Ammon's horn (tissue), 1 donor: Measurements from ENCODE around the gene PGD.

Experiments used
- DNase-seq: peaks from one replicate; pipeline ENCODE4 v3.0.0-alpha.2; 2016; ENCODE audit warnings: low spot score

The PGD gene

DNA sequence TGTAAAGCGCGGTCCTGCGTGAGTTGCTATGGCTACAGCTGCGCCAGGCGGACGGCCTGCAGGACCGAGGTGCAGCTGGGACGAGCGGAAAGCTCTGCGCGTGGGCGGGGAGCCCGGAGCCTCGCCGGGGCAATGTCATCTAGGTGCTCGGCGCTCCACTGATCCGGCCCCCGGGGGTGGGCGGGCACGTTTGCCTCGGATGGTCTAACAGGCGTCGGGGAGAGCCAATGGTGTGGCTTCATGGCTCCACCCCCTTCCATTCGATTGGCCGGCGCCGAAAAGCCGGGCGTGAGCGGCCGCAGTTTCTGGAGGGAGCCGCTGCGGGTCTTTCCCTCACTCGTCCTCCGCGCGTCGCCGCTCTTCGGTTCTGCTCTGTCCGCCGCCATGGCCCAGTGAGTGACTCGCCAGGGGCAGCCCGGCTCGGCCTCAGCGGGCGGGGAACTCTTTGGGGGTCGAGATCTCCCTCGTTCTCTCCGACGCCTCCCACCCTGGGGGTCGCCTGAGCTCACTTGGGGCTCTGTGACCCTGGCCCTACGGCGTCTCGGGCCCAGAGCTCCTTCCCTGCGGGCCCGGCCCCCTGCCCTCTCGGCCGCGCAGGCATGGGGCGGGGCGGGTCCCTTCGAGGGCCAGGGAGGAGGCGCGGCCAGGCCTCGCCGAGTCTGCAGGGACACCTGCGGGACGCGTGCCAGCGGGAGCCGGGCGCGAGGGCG, at the start of gene PGD:
PGD (plus strand) TSS at position 331 of the 710 bp plus-strand sequence; CDS start at position 385, 54 bp downstream.
- DNase-seq: peak; percentile 98

DNA sequence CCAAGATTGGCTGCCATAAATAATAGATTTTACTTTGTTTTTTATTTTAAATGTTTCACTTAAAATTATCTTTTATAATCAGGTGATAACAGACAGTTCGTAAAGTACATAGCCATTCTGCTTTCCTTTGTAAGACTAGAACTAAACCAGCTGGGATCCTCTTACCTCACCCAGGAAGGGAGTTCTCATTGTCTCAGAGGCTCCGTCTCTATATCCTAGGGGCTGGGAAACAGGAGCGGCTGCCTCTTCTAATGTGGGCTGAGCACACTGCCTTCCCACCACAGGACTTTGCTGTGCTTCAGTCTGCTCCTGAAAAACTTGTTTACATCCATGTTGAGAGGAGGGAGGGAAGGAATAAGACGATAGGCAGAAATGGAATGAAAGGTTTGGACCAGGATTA, 45.6 kb upstream of the PGD start:
- no peak for DNase-seq

DNA sequence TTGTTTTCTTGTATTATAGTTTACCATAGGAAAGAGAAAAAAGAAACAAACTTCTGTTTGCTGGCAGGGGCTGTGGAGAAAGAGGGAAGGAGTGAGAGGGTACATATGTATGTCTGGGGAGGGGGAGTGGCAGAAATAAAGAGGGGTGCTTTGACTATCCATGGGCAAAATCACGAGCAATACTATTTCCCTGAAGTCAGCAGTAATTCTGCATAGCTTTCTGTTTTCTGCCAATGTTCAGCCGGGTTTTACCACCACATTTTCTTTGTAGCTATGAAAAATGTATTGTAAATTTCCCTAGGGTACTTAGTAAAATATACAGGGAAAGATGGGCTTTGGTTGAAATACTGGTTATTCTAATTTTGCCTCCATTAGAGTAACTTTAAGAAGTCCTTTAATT, 45.2 kb upstream of the PGD start:
- no peak for DNase-seq

DNA sequence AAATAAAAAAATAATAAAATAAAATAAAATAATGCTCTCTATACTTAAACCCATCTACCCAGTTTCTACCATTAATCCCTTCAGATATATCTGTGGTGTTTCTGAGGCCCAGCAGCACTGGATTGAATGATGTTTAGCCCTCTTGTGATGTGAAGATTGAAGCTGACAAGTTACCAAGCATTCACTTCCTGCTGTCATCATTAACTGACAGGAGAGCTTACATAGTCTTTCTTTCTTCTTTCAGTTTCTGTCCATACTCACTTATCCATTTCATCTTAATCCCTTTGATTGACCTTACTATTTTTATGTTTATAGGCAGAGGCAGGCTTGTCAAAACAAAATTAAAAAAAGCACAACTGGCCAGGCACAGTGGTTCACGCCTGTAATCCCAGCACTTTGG, 38.8 kb upstream of the PGD start:
- no peak for DNase-seq

DNA sequence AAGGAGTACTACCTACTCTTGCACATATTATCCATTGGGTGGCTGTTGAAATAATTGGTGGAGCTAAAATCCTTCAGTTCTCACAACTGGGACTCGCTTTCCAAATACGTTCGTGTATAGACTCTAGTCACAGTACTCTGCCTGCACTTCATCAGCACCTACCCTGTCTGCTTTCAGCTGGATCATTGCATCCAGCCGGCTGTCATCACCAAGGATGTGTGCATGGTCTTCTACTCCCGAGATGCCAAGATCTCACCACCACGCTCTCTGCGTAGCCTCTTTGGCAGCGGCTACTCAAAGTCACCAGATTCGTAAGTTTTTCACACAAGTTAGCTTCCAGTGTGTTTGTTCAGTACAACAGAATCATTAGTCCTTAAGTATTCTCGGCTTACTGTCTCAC, 37.3 kb upstream of the PGD start:
- DNase-seq: no peak

DNA sequence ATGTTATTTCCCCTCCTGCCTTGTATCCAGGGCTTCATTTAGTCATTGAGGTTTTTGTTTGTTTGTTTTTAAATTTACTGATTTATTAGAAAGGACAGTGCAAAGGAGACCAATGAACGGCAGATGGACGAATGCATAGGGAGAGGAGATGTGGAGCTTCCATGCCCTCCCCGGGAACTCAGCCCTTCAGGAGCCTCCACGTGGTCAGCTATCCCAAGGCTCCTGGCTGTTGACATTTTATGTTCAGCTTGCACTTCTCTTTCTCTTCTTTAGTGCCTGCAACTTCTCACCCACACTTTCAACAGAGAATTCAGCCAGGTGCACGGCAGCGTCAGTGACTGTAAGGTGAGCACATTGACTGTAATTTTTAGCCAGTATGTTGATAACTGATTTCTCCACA, 30.7 kb upstream of the PGD start:
- DNase-seq: no peak

DNA sequence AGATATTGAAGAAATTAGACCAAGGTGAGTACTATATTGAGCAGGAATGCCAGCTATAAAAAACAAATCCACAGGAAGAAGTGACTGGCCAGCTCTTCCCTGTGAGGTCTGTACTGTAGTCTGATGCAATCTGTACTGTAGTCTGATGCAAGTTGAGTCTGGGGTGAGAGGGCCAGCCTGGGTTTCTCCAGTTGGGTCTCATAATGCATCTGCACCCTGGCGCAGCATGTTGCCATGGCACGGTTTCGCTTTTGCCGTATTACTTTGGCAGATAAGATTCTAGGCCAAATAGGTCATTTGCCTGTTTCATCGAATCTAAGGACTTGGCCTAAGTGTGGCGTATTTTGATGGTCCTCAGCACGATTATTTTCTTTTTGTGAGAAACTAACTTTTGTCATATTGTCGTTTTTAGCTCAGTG, 24.4 kb upstream of the PGD start:
- no peak for DNase-seq

DNA sequence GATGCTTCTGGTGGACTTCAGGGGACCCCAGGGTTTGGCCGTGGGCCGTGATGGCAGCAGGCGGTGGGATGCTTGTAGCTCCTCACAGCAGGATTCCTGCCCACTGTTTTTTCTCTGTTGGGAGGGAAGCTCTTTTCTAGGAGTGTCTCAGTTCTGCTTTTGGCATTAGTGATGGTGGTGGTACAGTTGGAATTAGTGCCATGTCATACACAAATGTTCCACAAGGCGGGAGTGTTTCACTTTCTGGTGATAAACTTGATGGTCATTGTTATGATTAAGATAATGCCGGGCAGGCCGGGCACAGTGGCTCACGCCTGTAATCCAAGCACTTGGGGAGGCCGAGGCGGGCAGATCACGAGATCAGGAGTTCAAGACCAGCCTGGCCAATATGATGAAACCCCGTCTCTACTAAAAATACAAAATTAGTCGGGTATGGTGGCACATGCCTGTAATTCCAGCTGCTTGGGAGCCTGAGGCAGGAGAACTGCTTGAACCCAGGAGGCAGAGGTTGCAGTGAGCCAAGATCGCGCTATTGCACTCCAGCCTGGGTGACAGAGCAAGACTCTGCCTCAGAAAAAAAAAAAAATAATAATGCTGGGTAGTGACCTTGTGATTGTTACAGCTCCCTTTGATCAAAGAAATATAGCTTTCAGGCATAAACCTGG, 21.4 kb upstream of the PGD start:
- DNase-seq: peak; percentile 79

DNA sequence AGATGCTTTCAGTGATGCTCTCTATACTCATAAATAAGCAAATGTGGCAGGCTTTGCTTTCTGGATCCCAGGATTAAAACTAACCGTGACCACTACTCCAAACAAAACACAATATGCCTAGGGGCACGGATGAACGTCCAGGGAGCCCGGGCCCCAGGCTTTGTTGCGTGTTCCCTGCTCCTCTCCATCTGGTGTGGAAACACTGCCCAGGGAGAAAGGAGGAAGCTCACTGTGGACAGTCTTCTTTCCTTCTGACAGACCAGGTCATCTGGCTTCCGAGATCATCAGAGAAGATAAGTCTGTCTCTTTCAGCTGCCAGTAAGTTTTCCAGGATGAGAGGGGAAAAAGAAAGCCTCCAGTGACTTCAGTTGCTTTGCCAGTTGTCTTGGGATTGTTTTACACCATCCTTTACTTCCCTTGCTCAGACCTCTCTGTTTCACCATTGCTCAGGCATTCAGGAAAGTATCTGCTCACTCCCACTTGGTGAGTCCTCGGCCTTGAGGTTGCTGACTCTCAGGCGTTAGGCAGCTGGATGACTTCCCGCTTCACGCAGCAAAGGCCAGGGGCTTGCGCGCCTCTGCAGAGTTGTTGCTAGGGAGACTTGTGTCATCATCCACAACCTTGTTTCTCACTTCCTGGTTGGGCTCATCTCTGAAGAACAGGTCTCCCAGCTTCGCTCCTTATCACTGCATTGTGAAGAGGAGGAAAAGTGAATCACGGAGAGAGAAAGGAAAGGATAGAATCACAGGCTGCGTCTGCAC, 20.6 kb upstream of the PGD start:
- DNase-seq: peak; percentile 61

DNA sequence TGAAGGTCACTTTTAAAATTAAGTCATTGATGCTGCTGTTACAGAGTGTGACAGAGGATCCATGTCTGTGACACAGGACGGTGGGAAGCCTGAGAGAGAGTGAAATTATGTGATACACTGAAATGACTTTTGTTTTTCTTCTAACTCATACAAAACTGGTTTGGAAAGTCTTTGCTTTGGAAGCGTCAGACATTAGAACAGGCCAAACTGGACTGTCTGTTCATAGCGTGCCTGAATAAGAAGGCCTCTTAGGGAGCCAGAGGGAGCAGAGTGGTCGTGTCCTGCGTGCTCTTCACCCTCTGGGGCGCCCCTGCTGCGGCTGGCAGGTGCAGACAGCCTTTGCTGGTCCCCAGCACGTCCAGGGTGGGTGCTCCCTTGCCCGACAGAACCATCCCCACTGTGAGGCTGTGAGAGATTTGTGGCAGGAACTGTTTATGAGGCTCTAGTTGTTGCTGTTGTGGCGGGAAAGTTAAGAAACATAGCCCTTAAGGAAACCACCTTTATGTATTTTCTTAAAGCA, 19.7 kb upstream of the PGD start:
- DNase-seq: no peak

DNA sequence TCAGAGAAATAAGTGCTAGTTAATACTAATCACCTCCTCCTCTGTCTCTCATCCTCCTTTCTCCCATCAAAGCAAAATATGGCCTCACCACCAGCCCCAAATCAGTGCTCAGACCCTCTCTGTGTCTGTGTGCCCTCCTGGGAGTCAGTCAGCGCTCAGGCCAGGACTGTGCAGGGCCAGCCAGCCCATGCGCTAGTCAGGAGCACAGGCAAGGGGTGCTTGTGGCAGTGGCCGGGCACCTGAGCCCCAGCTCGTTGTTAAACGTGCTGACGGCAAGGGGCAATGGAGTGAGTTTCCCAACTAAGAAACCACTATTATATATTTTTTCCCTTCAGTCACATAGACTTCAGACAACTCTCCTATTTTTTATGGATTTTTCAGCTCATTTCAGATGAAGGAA, 19.2 kb upstream of the PGD start:
- no peak for DNase-seq

DNA sequence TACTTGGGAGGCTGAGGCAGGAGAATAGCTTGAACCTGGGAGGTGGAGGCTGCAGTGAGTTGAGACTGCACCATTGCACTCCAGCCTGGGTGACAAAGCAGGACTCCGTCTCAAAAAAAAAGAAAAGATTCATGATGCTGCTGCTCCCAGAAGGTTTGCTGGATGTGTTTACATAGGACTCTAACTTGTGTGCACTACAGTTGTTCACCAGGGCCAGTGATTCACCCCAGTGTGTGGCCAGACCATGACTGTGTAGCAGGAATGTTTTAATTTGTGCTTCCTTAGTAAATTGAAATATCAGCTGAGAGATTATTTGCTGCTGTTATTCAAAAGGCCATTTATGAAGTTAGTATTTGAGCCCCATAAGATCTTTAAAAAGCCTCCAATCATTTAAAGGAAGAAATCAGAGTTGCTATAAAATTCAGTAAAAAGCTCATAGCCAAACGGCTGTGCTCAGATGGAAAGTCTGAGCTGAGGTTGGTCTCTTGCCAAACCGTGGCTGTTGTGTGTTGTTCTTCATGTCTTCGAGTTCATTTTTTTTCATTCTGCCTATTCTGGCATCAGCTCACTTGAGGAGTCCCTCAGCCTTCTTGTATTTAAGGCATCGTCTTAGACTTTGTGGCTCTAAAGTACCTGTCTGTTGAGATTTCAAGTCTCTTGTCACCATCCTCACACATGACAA, 18.1 kb upstream of the PGD start:
- peak; percentile 59 for DNase-seq

DNA sequence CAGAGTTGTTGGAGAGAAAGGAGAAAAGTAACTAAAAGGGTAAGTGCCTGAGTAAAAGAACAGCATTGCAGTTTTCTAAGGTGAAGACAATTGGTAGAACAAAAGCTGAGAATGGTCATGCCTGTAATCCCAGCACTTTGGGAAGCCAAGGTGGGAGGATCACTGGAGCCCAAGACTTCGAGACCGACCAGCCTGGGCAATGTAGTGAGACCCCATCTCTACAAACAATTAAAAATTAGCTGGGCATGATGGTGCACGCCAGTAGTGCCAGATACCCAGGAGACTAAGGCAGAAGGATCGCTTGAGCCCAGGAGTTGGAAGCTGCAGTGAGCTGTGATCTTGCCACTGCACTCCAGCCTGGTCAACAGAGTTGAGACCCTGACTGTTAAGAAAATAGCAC, 15.2 kb upstream of the PGD start:
- no peak for DNase-seq

DNA sequence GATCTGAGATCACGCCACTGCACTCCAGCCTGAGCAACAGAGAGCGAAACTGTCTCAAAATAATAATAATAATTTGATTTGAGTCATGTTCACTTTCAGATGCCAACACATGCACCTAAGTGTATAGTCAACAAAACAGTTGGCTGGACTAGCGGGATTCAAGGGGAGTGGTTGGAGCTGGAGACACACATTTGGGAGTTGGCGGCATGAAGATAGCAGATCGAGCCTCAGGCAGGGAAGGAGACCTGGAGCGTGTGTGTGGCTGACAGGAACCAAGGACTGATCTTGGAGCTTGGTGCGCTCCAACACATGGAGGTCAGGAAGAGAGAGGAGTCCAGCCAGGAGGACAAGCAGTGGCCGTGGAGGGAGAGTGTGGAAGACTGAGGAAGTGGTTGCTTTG, 14.6 kb upstream of the PGD start:
- no peak for DNase-seq

DNA sequence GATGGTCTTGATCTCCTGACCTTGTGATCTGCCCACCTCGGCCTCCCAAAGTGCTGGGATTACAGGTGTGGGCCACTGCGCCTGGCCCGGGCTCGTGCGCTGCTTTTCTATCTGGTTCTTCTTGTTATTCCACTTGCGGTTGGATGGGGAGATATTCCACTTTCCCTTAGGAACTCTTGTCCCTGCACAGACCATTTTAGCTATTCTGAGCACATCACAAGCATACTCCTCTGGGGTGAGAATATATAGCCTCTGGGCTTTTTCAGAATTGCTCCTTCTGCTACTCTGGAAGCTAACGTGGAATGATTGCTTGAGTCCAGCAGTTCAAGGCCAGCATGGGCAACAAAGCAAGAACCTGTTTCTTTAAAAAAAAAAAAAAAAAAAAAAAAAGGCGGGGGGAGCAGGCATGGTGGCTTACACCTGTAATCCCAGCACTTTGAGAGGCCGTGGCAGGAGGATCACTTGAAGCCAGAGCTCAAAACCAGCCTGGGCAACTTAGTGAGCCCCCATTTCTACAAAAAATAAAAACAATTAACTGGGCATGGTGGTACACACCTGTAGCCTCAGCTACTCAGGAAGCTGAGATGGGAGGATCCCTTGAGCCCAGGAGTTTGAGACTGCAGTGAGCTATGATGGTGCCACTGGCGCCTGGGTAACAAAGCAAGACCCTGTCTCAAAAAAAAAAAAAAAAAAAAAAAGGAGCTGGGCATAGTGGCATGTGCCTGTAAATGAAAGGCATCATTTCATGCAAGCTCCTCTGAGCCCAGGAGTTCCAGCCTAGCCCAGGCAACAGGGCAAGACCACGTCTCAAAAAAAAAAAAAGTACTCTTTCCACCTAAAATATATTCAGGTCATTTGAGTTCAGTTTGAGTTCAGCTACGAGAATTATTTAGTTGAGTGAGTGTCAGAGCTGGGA, 11.8 kb upstream of the PGD start:
- no peak for DNase-seq

DNA sequence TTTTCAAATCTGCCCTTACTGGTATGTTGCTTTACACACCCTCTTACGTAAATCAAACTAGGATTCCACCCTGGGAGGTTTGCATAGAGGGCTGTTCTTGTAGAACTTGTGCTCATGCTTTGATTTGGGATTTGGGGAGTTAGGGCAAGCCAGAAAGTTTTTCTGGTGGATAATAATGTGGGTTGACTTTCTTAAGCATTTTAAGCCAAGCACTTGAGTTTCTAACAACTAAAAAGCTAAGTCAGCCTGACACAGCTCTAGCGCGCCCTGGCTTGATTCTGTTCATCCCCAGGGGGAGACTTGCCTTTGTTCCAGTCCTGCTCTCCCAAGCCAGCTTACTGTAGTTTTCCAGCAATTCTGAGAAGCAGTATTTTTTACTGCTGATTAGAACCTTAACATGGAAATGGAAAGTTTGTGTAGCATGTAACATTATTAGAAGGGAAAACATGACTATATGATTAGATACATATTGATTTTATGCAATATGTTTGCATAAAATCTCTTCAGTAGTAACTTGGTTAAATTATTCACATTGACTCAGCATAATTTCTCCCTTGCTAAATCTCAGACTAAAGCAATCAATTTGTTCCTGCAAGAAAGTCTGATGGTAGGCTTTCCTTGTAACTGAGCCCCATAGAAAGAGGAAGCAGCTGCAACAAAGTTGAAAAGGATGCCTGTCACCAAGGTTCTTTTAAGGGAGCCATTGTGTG, 11.0 kb upstream of the PGD start:
- DNase-seq: peak; percentile 34

DNA sequence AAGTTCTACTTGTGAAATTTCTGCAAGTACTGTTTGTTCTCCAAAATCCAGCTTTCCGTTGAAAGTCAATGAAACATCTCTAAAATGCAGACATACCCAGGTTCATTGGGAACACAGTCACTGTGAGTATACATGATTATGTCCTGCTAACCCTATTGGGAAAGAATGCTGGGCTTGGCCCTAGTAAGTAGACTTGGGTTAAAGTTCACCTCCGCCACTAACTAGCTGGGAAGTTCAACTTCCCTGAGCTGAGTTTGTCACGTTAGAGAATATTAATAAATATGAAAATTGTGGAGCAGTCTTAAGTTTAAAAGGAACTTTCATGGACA, 10.5 kb upstream of the PGD start:
- DNase-seq: no peak

DNA sequence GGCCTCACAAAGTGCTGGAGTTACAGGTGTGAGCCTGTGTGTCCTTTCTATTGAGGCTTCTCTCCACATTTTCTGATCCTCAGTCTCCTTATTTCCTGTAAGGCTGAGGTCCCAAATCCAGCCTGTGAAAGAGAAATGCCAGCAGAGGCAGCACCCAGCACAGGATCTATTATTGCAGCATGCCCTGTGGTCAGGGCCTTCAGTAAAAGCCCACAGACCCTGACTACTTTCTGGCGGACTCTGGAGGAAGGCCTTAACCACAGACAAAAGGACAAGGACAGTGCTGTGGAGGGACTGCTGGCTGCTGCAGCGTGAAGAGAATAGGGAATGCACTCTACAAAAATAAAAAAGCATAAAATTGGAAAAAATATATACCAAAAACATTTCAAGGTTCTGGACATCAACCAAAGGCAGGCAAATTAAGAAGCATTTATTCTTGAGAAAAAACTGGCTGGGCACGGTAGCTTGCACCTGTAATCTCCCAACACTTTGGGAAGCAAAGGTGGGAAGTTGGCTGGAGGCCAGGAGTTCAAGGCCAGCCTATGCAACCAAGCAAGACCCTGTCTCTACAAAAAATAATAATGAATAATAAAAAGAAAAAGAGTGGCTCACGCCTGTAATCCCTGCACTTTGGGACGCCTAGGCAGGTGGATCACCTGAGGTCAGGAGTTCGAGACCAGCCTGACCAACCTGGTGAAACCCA, 9.4 kb upstream of the PGD start:
- no peak for DNase-seq

DNA sequence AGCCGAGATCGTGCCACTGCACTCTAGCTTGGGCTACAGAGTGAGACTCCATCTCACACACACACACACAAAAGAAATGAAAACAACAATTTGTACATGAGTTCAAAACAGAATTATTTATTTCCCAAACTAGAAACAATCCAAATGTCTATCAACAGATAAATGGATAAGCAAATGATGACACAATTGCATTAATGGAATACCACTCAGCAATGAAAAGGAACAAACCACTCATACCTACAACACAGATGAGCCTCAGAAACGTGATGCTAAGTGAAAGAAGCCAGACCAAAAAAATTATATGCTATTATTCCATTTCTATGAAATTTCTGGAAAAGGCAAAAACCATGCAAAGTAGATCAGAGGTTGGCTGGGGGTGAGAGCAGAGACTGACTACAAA, 2.0 kb upstream of the PGD start:
- DNase-seq: no peak

DNA sequence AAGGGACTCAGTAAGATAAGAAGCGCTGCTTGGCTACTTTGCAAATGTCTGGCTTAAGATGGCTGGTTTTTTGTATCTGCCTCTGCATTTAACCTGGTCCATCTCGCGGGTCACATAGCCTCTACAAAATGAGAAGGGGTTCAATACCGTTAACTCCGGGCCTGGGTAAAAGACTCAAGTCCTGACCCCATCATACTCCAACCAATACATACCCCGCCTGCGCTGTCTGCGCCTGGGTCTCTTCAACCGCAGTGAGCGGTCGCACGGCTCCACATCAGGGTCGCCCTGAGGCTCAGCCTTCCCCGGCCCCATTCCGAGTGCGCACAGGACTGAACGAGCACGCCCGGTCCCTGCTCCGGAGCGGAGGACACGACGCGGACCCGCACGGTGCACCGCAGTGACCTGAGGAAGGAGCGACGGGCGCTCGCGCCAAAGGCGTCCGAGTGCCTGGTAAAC, 558 bp upstream of the PGD start:
- no peak for DNase-seq
